Nucleus accumbens (tissue), 56 donors: ENCODE measurements around the gene SPAG16.

Source experiments
- DNase-seq, 56 donors: peaks; one replicate each; lab custom pipeline; 2025; lab: John Stamatoyannopoulos, UW

Gene SPAG16

GRCh38 chr2:214220251-214220650 lies 936.0 kb downstream of the SPAG16 start:
- DNase-seq = no peak

GRCh38 chr2:214226061-214226460 lies 941.8 kb downstream of the SPAG16 start:
- no peak for DNase-seq

- no peak for DNase-seq
Observed at GRCh38 chr2:214232271-214232670, 948.0 kb downstream of the SPAG16 start.

GRCh38 chr2:214233164-214233563 lies 948.9 kb downstream of the SPAG16 start:
- DNase-seq = no peak

GRCh38 chr2:214242797-214243196 lies 958.5 kb downstream of the SPAG16 start:
- DNase-seq = no peak

- DNase-seq = no peak
Observed at GRCh38 chr2:214244847-214245246, 960.6 kb downstream of the SPAG16 start.

GRCh38 chr2:214246417-214246816 lies 962.2 kb downstream of the SPAG16 start:
- no peak for DNase-seq

- no peak for DNase-seq
Observed at GRCh38 chr2:214247531-214247930, 963.3 kb downstream of the SPAG16 start.

- DNase-seq = no peak
Observed at GRCh38 chr2:214255046-214255445, 970.8 kb downstream of the SPAG16 start.

GRCh38 chr2:214261683-214262082 lies 977.4 kb downstream of the SPAG16 start:
- DNase-seq = no peak

GRCh38 chr2:214264171-214264570 lies 979.9 kb downstream of the SPAG16 start:
- DNase-seq = no peak

GRCh38 chr2:214265991-214266489 lies 981.8 kb downstream of the SPAG16 start:
- no peak for DNase-seq

- DNase-seq = no peak
Observed at GRCh38 chr2:214277880-214278279, 993.6 kb downstream of the SPAG16 start.

GRCh38 chr2:214286011-214286410 lies 1001.7 kb downstream of the SPAG16 start:
- DNase-seq = no peak

GRCh38 chr2:214293593-214293992 lies 1009.3 kb downstream of the SPAG16 start:
- DNase-seq = no peak

- no peak for DNase-seq
Observed at GRCh38 chr2:214294426-214294825, 1010.2 kb downstream of the SPAG16 start.

GRCh38 chr2:214297423-214297822 lies 1013.2 kb downstream of the SPAG16 start:
- no peak for DNase-seq

GRCh38 chr2:214310319-214310718 lies 1026.1 kb downstream of the SPAG16 start:
- peak in 2 of 56 donors; percentile 2 to 31 for DNase-seq

GRCh38 chr2:214311031-214311533 lies 1026.8 kb downstream of the SPAG16 start:
- DNase-seq = no peak

- no peak for DNase-seq
Observed at GRCh38 chr2:214311931-214312749, 1027.9 kb downstream of the SPAG16 start.

GRCh38 chr2:214315324-214315723 lies 1031.1 kb downstream of the SPAG16 start:
- DNase-seq = no peak

GRCh38 chr2:214320211-214320610 lies 1035.9 kb downstream of the SPAG16 start:
- no peak for DNase-seq
